ENCODE data around the gene UVRAG.

DNA sequence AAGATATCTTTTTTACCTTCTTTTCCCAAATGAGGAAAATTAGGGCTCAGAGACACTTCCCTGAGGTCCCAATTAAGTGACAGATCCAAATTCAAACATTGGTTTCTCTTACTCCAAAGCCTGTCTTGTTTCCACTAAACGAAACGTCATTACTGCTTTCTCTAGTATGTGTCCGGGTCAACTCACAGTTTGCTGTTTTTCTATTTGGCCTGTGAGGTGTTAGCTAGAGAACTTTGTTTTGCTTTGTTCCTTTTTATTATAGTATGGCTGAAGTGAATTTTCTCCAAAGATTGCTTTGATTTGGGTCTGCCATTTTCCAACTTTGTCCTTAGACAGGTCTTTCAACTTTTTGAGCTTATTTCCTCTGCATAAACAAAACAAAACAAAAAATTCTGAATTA, 179.6 kb downstream of the UVRAG start:
- no peak for TF ChIP-seq CTCF (IDR thresholded peaks at IDR 0.05 in 8 of 11, conservative IDR thresholded peaks at IDR 0.05 in 3 of 11)
- no peak for TF ChIP-seq POLR2A (IDR thresholded peaks at IDR 0.05)
- TF ChIP-seq POLR2AphosphoS5 (IDR thresholded peaks at IDR 0.05): no peak

Data from spleen (tissue), 7 donors.